DOHH2 (cell line): ENCODE data around the gene ENDOD1.

Experiments
- H3F3A ChIP-seq: fragments of 200-600 bp; sonication (generic), shearing (Covaris generic); 2 replicates; pipeline ENCODE4 v1.6.0; 2016; ENCODE audit warnings: antibody characterized with exemption, mild to moderate bottlenecking; ENCODE audit not compliant: control insufficient read depth, insufficient read depth
- H3K27ac ChIP-seq: fragments of 200-600 bp; sonication (generic); 2 replicates; pipeline ENCODE4 v1.5.1; 2014; ENCODE audit warnings: low read depth, mild to moderate bottlenecking, low read length, moderate library complexity
- H3K27me3 ChIP-seq: fragments of 200-600 bp; sonication (generic); 2 replicates; pipeline ENCODE4 v1.6.1; 2014; ENCODE audit warnings: mild to moderate bottlenecking, low read length, mixed read lengths; ENCODE audit not compliant: control insufficient read depth
- H3K36me3 ChIP-seq: fragments of 200-600 bp; sonication (generic); 2 replicates; pipeline ENCODE4 v1.6.1; 2014; ENCODE audit warnings: mild to moderate bottlenecking, low read length, moderate library complexity, mixed read lengths; ENCODE audit not compliant: control insufficient read depth
- H3K4me1 ChIP-seq: fragments of 200-600 bp; sonication (generic); 2 replicates; pipeline ENCODE4 v1.6.1; 2014; ENCODE audit warnings: mild to moderate bottlenecking, low read length, mixed read lengths; ENCODE audit not compliant: control insufficient read depth
- H3K4me2 ChIP-seq: fragments of 200-600 bp; sonication (generic); 2 replicates; pipeline ENCODE4 v1.6.0; 2014; ENCODE audit warnings: mild to moderate bottlenecking, low read length, moderate library complexity
- H3K4me3 ChIP-seq: fragments of 200-600 bp; sonication (generic); 2 replicates; pipeline ENCODE4 v1.5.1; 2014; ENCODE audit warnings: mild to moderate bottlenecking, low read length, mixed read lengths
- H3K79me2 ChIP-seq: fragments of 200-600 bp; sonication (generic); 2 replicates; pipeline ENCODE4 v1.6.1; 2014; ENCODE audit warnings: mild to moderate bottlenecking, low read length, mixed read lengths; ENCODE audit not compliant: control insufficient read depth
- H3K9me2 ChIP-seq: fragments of 200-600 bp; sonication (generic); replicated peaks from 2 replicates; pipeline ENCODE4 v1.6.1; 2014; ENCODE audit warnings: mild to moderate bottlenecking, low read length, mixed read lengths; ENCODE audit not compliant: control insufficient read depth
- H3K9me3 ChIP-seq: fragments of 200-600 bp; sonication (generic); 2 replicates; pipeline ENCODE4 v1.6.1; 2014; ENCODE audit warnings: antibody characterized with exemption, low read length, mixed read lengths; ENCODE audit not compliant: control insufficient read depth, insufficient read depth
- H4K20me1 ChIP-seq: fragments of 200-600 bp; sonication (generic); 2 replicates; pipeline ENCODE4 v1.6.0; 2014; ENCODE audit warnings: low read depth, mild to moderate bottlenecking, antibody characterized with exemption, low read length, moderate library complexity; ENCODE audit not compliant: control insufficient read depth, insufficient read depth
- CTCF ChIP-seq: fragments of 200-600 bp; sonication (generic); IDR thresholded peaks from one replicate; pipeline ENCODE4 v1.5.1; 2014; ENCODE audit warnings: antibody characterized with exemption, mild to moderate bottlenecking, low read depth, low read length; ENCODE audit not compliant: poor library complexity, severe bottlenecking
- EZH2phosphoT487 ChIP-seq: fragments of 200-600 bp; sonication (generic); IDR thresholded peaks from 2 replicates; pipeline ENCODE4 v1.6.1; 2017; ENCODE audit warnings: borderline replicate concordance, mild to moderate bottlenecking, antibody characterized with exemption, low read length, moderate library complexity, mixed read lengths

ENDOD1 gene

GRCh38 chr11:95123556-95123955 is 33.9 kb downstream of the ENDOD1 start:
- no peaks in the 10 kb centered on the region for H3K27me3 ChIP-seq
- H4K20me1 ChIP-seq, result no peaks in the 10 kb centered on the region
- H3F3A ChIP-seq, result no peaks in the 10 kb centered on the region
- H3K9me2 ChIP-seq, result no peaks in the 10 kb centered on the region
- TF ChIP-seq EZH2phosphoT487 (no peak), CTCF (no peak)
- no peak overlapping the region for H3K4me3 ChIP-seq
- no peak overlapping the region for H3K4me2 ChIP-seq
- H3K27ac ChIP-seq, result no peak overlapping the region
- no peaks in the 10 kb centered on the region for H3K79me2 ChIP-seq
- no peaks in the 10 kb centered on the region for H3K9me3 ChIP-seq
- peaks cover 5% of the 10 kb centered on the region for H3K36me3 ChIP-seq
- H3K4me1 ChIP-seq, result no peaks in the 10 kb centered on the region

GRCh38 chr11:95128602-95129001 is 39.0 kb downstream of the ENDOD1 start:
- H3K4me2 ChIP-seq, result no peak overlapping the region
- H3K9me3 ChIP-seq, result no peaks in the 10 kb centered on the region
- no peaks in the 10 kb centered on the region for H3K9me2 ChIP-seq
- no peaks in the 10 kb centered on the region for H3K27me3 ChIP-seq
- no peak overlapping the region for H3K4me3 ChIP-seq
- H3K4me1 ChIP-seq, result no peaks in the 10 kb centered on the region
- peaks cover 9% of the 10 kb centered on the region for H3K36me3 ChIP-seq
- no peaks in the 10 kb centered on the region for H3K79me2 ChIP-seq
- no peaks in the 10 kb centered on the region for H4K20me1 ChIP-seq
- no peaks in the 10 kb centered on the region for H3F3A ChIP-seq
- no peak overlapping the region for H3K27ac ChIP-seq
- no peak for TF ChIP-seq CTCF
- no peak for TF ChIP-seq EZH2phosphoT487

GRCh38 chr11:95132956-95133355 is 43.3 kb downstream of the ENDOD1 start:
- Histone ChIP-seq H3F3A (no peaks in the 10 kb centered on the region), H4K20me1 (no peaks in the 10 kb centered on the region), H3K79me2 (no peaks in the 10 kb centered on the region), H3K9me2 (no peaks in the 10 kb centered on the region), H3K27me3 (no peaks in the 10 kb centered on the region), H3K27ac (no peak overlapping the region), H3K4me2 (no peak overlapping the region), H3K4me1 (no peaks in the 10 kb centered on the region), H3K9me3 (no peaks in the 10 kb centered on the region), H3K4me3 (no peak overlapping the region), H3K36me3 (peaks cover 9% of the 10 kb centered on the region)
- TF ChIP-seq EZH2phosphoT487, result no peak
- no peak for TF ChIP-seq CTCF

GRCh38 chr11:95134491-95134890 is 44.8 kb downstream of the ENDOD1 start:
- Histone ChIP-seq H3K27me3 (no peaks in the 10 kb centered on the region), H3K9me3 (no peaks in the 10 kb centered on the region), H3K9me2 (no peaks in the 10 kb centered on the region), H3K4me2 (no peak overlapping the region), H4K20me1 (no peaks in the 10 kb centered on the region), H3K79me2 (no peaks in the 10 kb centered on the region), H3K36me3 (no peaks in the 10 kb centered on the region), H3K27ac (no peak overlapping the region), H3K4me3 (no peak overlapping the region), H3F3A (no peaks in the 10 kb centered on the region), H3K4me1 (peaks cover 10% of the 10 kb centered on the region)
- no peak for TF ChIP-seq CTCF
- TF ChIP-seq EZH2phosphoT487, result no peak
